ENCODE data around the gene UBR4. TPM values are rescaled to one million over a fixed set of nuclear protein-coding genes. Genes with fewer than 3 reads are reported as not detected.

UBR4 gene
- total and polyA plus RNA-seq, 2 experiments from 2014 or later = 111 to 230 TPM

DNA sequence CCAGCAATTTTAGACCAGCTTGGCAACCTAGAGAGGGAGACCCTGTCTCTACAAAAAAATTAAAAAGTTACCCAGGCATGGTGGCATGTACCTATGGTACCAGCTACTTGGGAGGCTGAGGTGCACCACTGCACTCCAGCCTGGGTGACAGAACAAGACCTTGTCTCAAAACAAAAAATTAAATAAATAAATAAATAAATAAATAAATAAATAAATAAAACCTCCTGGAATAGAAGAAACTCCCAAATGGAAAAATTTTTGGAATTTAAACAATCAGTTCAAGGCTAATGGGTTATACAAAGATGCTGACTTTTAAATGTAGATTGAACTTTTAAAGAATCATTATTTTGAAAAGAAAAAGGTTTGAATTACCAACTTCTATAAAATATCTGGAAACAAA, 22.2 kb downstream of the UBR4 start:
- H3K4me3 Mint-ChIP-seq = no peak overlapping the region
- Histone ChIP-seq H3K4me1 (ENCODE audit: insufficient read depth) (no peaks in the 10 kb centered on the region; the same call in 1 of the 2 replicates), H3K27ac (ENCODE audit: low read depth) (no peak overlapping the region), H3K27me3 (ENCODE audit: insufficient read depth) (no peaks in the 10 kb centered on the region), H3K36me3 (ENCODE audit: insufficient read depth) (peaks cover 85% of the 10 kb centered on the region), H3K79me2 (replicated peaks; ENCODE audit: insufficient read depth) (peaks cover 34% of the 10 kb centered on the region), H3K9me2 (ENCODE audit: insufficient read depth) (no peaks in the 10 kb centered on the region), H4K20me1 (replicated peaks; ENCODE audit: insufficient read depth) (peaks cover 40% of the 10 kb centered on the region), H3F3A (replicated peaks; ENCODE audit: low read depth) (no peaks in the 10 kb centered on the region), H3K4me2 (no peak overlapping the region), H3K4me3 (no peak overlapping the region), H2AFZ (no peak overlapping the region)
- DNase-seq (ENCODE audit: low spot score) (no peak), ATAC-seq (no peak)
- no peak overlapping the region for H3K27ac Mint-ChIP-seq
- H3K4me1 Mint-ChIP-seq = peaks cover 12% of the 10 kb centered on the region
- TF ChIP-seq STAT1 (IDR thresholded peaks at IDR 0.05; ENCODE audit: unreplicated experiment) = no peak
- TF ChIP-seq, protein P1, sequence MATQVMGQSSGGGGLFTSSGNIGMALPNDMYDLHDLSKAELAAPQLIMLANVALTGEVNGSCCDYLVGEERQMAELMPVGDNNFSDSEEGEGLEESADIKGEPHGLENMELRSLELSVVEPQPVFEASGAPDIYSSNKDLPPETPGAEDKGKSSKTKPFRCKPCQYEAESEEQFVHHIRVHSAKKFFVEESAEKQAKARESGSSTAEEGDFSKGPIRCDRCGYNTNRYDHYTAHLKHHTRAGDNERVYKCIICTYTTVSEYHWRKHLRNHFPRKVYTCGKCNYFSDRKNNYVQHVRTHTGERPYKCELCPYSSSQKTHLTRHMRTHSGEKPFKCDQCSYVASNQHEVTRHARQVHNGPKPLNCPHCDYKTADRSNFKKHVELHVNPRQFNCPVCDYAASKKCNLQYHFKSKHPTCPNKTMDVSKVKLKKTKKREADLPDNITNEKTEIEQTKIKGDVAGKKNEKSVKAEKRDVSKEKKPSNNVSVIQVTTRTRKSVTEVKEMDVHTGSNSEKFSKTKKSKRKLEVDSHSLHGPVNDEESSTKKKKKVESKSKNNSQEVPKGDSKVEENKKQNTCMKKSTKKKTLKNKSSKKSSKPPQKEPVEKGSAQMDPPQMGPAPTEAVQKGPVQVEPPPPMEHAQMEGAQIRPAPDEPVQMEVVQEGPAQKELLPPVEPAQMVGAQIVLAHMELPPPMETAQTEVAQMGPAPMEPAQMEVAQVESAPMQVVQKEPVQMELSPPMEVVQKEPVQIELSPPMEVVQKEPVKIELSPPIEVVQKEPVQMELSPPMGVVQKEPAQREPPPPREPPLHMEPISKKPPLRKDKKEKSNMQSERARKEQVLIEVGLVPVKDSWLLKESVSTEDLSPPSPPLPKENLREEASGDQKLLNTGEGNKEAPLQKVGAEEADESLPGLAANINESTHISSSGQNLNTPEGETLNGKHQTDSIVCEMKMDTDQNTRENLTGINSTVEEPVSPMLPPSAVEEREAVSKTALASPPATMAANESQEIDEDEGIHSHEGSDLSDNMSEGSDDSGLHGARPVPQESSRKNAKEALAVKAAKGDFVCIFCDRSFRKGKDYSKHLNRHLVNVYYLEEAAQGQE (IDR thresholded peaks at IDR 0.05; ENCODE audit: unreplicated experiment) = no peak
- no peak for TF ChIP-seq CREB1 (CRISPR knock-in tag; IDR thresholded peaks at IDR 0.05; ENCODE audit: low read depth)
- TF ChIP-seq JUNB (IDR thresholded peaks at IDR 0.05; ENCODE audit: unreplicated experiment) = no peak
- TF ChIP-seq NANOG (IDR thresholded peaks at IDR 0.05; ENCODE audit: borderline replicate concordance) = no peak
- no peak for TF ChIP-seq ZNF114 (CRISPR knock-in tag; IDR thresholded peaks at IDR 0.05)
- no peak for TF ChIP-seq EZH2phosphoT487 (IDR thresholded peaks at IDR 0.05; ENCODE audit: unreplicated experiment)
- TF ChIP-seq, protein P2, sequence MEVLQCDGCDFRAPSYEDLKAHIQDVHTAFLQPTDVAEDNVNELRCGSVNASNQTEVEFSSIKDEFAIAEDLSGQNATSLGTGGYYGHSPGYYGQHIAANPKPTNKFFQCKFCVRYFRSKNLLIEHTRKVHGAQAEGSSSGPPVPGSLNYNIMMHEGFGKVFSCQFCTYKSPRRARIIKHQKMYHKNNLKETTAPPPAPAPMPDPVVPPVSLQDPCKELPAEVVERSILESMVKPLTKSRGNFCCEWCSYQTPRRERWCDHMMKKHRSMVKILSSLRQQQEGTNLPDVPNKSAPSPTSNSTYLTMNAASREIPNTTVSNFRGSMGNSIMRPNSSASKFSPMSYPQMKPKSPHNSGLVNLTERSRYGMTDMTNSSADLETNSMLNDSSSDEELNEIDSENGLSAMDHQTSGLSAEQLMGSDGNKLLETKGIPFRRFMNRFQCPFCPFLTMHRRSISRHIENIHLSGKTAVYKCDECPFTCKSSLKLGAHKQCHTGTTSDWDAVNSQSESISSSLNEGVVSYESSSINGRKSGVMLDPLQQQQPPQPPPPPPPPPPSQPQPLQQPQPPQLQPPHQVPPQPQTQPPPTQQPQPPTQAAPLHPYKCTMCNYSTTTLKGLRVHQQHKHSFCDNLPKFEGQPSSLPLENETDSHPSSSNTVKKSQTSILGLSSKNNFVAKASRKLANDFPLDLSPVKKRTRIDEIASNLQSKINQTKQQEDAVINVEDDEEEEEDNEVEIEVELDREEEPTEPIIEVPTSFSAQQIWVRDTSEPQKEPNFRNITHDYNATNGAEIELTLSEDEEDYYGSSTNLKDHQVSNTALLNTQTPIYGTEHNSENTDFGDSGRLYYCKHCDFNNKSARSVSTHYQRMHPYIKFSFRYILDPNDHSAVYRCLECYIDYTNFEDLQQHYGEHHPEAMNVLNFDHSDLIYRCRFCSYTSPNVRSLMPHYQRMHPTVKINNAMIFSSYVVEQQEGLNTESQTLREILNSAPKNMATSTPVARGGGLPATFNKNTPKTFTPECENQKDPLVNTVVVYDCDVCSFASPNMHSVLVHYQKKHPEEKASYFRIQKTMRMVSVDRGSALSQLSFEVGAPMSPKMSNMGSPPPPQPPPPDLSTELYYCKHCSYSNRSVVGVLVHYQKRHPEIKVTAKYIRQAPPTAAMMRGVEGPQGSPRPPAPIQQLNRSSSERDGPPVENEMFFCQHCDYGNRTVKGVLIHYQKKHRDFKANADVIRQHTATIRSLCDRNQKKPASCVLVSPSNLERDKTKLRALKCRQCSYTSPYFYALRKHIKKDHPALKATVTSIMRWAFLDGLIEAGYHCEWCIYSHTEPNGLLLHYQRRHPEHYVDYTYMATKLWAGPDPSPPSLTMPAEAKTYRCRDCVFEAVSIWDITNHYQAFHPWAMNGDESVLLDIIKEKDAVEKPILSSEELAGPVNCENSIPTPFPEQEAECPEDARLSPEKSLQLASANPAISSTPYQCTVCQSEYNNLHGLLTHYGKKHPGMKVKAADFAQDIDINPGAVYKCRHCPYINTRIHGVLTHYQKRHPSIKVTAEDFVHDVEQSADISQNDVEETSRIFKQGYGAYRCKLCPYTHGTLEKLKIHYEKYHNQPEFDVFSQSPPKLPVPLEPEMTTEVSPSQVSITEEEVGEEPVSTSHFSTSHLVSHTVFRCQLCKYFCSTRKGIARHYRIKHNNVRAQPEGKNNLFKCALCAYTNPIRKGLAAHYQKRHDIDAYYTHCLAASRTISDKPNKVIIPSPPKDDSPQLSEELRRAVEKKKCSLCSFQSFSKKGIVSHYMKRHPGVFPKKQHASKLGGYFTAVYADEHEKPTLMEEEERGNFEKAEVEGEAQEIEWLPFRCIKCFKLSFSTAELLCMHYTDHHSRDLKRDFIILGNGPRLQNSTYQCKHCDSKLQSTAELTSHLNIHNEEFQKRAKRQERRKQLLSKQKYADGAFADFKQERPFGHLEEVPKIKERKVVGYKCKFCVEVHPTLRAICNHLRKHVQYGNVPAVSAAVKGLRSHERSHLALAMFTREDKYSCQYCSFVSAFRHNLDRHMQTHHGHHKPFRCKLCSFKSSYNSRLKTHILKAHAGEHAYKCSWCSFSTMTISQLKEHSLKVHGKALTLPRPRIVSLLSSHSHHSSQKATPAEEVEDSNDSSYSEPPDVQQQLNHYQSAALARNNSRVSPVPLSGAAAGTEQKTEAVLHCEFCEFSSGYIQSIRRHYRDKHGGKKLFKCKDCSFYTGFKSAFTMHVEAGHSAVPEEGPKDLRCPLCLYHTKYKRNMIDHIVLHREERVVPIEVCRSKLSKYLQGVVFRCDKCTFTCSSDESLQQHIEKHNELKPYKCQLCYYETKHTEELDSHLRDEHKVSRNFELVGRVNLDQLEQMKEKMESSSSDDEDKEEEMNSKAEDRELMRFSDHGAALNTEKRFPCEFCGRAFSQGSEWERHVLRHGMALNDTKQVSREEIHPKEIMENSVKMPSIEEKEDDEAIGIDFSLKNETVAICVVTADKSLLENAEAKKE (CRISPR knock-in tag; IDR thresholded peaks at IDR 0.05) = no peak
- no peak for TF ChIP-seq POLR2AphosphoS5 (IDR thresholded peaks at IDR 0.05; ENCODE audit: low read depth)
- no peak for TF ChIP-seq ZNF331 (CRISPR knock-in tag; IDR thresholded peaks at IDR 0.05; ENCODE audit: low read depth)
- TF ChIP-seq, protein P3, sequence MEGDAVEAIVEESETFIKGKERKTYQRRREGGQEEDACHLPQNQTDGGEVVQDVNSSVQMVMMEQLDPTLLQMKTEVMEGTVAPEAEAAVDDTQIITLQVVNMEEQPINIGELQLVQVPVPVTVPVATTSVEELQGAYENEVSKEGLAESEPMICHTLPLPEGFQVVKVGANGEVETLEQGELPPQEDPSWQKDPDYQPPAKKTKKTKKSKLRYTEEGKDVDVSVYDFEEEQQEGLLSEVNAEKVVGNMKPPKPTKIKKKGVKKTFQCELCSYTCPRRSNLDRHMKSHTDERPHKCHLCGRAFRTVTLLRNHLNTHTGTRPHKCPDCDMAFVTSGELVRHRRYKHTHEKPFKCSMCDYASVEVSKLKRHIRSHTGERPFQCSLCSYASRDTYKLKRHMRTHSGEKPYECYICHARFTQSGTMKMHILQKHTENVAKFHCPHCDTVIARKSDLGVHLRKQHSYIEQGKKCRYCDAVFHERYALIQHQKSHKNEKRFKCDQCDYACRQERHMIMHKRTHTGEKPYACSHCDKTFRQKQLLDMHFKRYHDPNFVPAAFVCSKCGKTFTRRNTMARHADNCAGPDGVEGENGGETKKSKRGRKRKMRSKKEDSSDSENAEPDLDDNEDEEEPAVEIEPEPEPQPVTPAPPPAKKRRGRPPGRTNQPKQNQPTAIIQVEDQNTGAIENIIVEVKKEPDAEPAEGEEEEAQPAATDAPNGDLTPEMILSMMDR (conservative IDR thresholded peaks at IDR 0.05; ENCODE audit: low read depth in 2 of 2) = no peak
- TF ChIP-seq, protein P4, sequence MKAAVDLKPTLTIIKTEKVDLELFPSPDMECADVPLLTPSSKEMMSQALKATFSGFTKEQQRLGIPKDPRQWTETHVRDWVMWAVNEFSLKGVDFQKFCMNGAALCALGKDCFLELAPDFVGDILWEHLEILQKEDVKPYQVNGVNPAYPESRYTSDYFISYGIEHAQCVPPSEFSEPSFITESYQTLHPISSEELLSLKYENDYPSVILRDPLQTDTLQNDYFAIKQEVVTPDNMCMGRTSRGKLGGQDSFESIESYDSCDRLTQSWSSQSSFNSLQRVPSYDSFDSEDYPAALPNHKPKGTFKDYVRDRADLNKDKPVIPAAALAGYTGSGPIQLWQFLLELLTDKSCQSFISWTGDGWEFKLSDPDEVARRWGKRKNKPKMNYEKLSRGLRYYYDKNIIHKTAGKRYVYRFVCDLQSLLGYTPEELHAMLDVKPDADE (IDR thresholded peaks at IDR 0.05) = no peak
- no peak for TF ChIP-seq EZH2 (IDR thresholded peaks at IDR 0.05; ENCODE audit: low read depth, unreplicated experiment)
- H3K27me3 Mint-ChIP-seq (ENCODE audit: insufficient read depth, low read depth, poor library complexity) = peaks cover 4% of the 10 kb centered on the region
- H3K9me3 Mint-ChIP-seq = no peaks in the 10 kb centered on the region
- H3K36me3 Mint-ChIP-seq (ENCODE audit: low read depth) = peaks cover 89% of the 10 kb centered on the region

Data from GM23338 (cell line).